ENCODE data around the gene CNDP2. TPM values are rescaled to one million over a fixed set of nuclear protein-coding genes. Genes with fewer than 3 reads are reported as not detected.

CNDP2 gene
- total RNA-seq, 2 donors from 2014 or later = 125 to 133 TPM

DNA sequence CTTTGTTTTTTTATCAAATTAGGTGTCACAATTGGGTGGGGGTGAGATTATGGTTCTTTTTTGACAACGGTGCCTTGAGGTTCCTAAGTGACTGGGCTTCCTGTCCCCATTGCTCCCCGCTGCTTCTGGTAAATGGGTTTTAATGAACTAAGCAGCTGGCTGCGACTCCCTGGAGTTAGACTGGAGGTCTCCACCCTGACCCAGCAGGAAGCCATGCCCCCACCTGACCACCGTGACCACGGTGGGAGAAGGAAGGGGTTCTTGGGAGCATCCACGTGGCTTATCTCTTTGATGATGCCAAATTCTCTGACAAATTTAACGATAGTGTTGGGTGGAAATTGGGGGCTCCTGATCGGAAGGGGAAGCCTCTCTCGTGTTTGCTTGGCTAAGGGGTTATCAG lies 12.2 kb downstream of the CNDP2 start:
- H3K36me3 Mint-ChIP-seq = peaks cover 16 to 29% of the 10 kb centered on the region in 2 donors
- H3K9me3 Mint-ChIP-seq = no peaks in the 10 kb centered on the region
- no peak for ATAC-seq
- no peak for DNase-seq (ENCODE audit: low spot score in 2 of 2)
- H3K27ac Mint-ChIP-seq = peak overlapping the region; percentile 34 to 65

DNA sequence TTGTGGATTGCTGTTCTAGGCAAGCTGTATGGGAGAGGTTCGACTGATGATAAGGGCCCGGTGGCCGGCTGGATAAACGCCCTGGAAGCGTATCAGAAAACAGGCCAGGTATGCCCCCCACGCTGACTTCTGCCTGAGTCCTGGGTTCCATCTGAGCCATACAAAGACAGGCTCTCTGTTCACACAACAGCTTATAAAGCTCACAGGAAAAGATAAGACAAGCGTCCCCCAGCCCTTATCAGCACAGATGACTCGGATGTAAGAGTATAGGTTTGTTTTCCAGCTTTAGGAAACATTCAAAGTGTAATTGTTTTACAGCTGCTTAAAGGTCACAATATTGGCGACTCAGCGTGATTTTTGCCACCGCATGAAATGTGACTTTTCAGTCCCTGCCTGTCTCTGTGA lies 12.7 kb downstream of the CNDP2 start:
- Mint-ChIP-seq H3K27ac (peak overlapping the region; percentile 29 to 34), H3K36me3 (peaks cover 16 to 27% of the 10 kb centered on the region in 2 donors), H3K9me3 (no peaks in the 10 kb centered on the region)
- peak in 1 of 2 donors; percentile 23 for DNase-seq (ENCODE audit: low spot score in 2 of 2)
- ATAC-seq = no peak

DNA sequence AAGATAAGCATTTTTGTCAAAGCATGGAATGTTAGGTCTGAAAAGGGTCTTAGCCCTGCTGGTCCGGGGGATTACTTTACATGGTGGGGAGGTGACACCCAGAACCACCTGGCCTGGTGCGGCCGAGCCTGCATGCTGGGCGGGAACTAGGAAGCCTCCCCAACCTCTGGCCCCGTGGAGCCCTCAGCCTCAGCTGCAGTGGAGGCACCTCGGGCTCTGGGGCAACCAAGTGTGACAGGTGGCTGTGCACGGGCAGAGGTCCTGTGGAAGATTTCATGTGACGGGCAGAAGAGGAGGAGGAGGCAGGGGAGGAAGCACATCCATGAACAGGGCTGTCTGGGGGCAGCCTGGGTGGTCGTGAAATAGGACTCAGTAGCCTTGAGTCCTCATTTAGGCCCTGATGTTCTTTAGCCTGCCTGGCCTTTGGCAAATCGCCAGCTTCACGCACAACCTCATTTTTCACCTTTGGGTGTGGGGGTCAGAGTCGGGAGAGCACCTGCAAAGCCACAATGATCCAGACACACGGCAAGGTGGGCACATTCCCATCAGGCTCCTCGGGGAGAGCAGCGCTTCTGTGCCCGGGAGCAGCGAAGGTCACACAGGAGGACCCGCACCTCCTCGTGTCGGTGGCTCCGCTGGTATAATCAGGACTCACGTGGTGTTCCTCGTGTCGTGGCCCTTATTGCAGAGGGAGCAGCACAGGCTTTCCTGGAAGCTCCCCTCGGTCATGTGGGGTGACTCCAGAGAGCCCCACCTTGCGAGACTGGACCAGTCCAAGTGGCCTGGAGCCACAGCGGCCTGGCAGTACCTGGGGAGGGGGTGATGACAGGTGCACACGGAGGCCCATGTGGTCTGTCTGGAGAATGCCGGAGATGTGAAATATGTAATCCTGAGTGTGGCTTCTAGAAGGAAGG lies 13.9 kb downstream of the CNDP2 start:
- Mint-ChIP-seq H3K9me3 (no peaks in the 10 kb centered on the region), H3K36me3 (peaks cover 16 to 27% of the 10 kb centered on the region in 2 donors), H3K27ac (no peak overlapping the region)
- DNase-seq (ENCODE audit: low spot score in 2 of 2) (peak in 1 of 2 donors; percentile 35), ATAC-seq (no peak)

DNA sequence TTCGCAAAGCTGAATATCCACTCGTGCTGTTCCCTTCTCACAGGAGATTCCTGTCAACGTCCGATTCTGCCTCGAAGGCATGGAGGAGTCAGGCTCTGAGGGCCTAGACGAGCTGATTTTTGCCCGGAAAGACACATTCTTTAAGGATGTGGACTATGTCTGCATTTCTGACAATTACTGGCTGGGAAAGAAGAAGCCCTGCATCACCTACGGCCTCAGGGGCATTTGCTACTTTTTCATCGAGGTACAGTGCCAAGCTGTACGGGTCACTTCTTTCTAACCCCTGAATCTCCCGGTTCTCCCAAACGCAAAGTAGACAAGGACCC lies 14.6 kb downstream of the CNDP2 start:
- ATAC-seq (no peak), DNase-seq (ENCODE audit: low spot score in 2 of 2) (peak in 1 of 2 donors; percentile 9)
- Mint-ChIP-seq H3K36me3 (peaks cover 16 to 27% of the 10 kb centered on the region in 2 donors), H3K27ac (no peak overlapping the region), H3K9me3 (no peaks in the 10 kb centered on the region)

DNA sequence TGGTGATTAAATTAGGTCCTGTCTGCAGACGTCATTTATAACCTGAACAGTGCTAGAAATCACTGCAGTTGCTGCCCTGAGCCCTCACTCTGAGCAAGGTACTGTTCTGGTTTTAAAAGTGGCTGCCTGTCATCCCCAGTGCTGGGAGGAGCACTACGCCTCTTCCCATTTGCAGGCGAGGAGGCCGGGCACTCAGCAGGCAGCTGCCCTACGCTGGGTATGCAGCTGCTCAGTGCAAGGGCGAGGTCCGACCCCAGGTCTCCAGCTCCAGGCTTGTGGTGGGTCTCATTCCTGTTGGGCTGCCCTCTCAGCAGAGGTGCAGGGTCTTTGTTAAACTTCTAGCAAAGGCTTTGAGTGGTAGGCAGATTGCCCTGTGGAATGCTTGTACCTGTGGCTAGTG lies 15.7 kb downstream of the CNDP2 start:
- ATAC-seq (no peak), DNase-seq (ENCODE audit: low spot score in 2 of 2) (no peak)
- no peaks in the 10 kb centered on the region for H3K9me3 Mint-ChIP-seq
- peaks cover 11 to 22% of the 10 kb centered on the region in 2 donors for H3K36me3 Mint-ChIP-seq
- no peak overlapping the region for H3K27ac Mint-ChIP-seq

DNA sequence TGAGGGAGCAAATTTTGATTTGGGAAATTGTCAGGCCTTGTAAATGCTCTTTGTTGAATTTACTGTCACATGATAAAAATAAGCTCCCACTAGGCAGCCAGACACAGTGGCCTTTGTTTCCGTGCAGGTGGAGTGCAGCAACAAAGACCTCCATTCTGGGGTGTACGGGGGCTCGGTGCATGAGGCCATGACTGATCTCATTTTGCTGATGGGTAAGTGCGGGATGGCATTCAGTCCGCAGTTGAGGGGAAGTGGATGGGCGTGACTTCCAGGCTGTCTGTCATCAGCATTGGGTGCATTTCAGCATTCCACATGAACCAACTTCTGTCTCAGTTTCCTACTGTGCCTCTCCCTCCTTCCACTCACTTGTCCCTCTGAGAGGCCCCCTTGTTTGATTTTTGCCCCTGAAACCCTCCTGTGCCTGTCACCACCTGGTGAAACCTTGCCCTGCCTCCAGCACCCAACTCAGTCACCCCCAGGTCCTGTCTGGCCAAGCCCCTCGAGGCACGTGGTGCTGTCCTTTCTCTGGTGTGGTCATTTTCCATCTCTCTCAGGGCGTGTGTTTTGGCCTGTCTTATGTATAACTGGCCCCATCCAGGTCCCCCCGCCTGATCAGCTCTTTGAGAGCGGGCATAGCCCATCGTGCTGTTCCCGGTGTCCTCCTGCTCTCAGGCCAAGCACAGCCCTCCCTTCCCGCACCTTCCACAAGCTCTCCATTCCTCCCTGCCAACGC lies 16.3 kb downstream of the CNDP2 start:
- H3K36me3 Mint-ChIP-seq = peaks cover 8 to 20% of the 10 kb centered on the region in 2 donors
- ATAC-seq (no peak), DNase-seq (ENCODE audit: low spot score in 2 of 2) (no peak)
- H3K9me3 Mint-ChIP-seq = no peaks in the 10 kb centered on the region
- H3K27ac Mint-ChIP-seq = no peak overlapping the region

DNA sequence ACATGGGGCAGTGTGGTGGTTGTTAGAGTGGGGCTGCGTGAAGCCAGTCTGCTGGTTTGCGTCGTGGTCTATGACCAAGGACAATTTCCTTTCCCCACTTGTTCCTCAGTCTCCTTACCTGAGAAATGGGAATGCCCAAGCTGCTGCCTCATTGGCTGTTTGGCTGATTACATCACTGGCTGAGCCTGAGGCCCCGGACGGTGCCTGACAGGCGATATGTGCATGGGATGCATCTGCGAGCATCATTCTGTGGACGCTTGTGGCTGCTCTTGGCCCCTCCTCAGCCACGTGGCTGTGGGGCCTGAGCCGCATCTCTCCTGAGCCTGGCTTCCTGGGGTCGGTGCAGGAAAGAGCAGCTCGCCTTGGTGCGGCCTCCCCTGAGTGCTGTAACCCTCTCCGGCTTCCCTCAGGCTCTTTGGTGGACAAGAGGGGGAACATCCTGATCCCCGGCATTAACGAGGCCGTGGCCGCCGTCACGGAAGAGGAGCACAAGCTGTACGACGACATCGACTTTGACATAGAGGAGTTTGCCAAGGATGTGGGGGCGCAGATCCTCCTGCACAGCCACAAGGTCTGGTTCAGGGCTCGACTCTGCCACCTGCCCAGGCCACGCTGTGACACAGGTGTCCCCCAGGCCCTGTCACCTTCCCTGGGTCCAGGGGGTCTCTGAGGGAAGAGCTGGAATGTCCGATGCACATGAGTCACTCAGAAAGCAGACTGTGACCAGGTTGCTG lies 17.2 kb downstream of the CNDP2 start:
- H3K9me3 Mint-ChIP-seq = no peaks in the 10 kb centered on the region
- DNase-seq (ENCODE audit: low spot score in 2 of 2) = no peak
- peaks cover 8 to 21% of the 10 kb centered on the region in 2 donors for H3K36me3 Mint-ChIP-seq
- no peak overlapping the region for H3K27ac Mint-ChIP-seq
- ATAC-seq = no peak

DNA sequence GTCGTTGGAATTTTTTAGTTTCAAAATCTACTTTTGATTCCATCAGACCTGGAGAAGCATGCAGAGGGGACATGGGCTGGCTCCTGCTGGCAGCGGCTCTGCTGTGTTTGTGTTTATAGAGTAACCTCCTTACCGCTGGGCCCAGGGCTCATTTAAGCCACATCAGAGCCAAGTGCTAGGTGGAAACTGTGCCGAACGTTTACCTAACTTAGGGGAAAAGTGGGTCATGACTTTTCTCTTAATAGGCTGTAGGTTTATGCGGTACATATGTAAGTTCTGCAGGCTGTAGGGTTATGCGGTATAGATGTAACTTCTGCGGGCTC lies 17.7 kb downstream of the CNDP2 start:
- H3K27ac Mint-ChIP-seq = no peak overlapping the region
- no peaks in the 10 kb centered on the region for H3K9me3 Mint-ChIP-seq
- DNase-seq (ENCODE audit: low spot score in 2 of 2) = no peak
- H3K36me3 Mint-ChIP-seq = peaks cover 12 to 21% of the 10 kb centered on the region in 2 donors
- no peak for ATAC-seq

DNA sequence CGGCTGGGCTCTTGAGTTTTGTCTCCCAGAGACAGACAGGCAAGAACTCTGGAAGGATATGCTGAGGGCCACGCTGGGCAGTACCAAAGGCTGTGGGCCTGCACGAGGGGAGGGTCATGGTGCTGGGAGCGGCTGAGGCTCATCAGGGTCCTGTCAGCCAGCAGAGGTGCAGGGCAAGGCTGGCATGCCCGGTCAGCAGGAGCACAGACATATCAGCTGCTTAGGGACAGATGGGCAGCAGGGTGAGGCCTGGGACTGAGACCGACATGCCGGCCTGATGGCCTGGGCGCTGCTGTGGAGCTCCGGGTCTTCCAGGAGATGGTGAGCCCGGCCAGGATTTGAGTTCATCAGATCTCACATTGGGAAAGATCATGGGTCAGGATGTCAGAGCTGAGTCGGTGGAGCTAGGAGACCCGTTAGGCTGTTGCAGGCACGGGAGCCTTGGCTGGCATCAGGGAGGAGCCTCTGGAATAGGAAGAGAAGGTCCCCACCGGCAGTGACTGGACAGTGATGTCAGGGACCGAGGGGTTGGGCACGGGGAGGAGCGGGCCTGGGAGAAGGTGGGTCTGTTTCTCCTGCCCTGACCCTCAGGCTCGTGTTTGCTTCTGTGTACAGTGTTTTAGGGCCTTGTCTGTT lies 18.8 kb downstream of the CNDP2 start:
- DNase-seq (ENCODE audit: low spot score in 2 of 2) (no peak), ATAC-seq (no peak)
- peaks cover 18 to 30% of the 10 kb centered on the region in 2 donors for H3K36me3 Mint-ChIP-seq

DNA sequence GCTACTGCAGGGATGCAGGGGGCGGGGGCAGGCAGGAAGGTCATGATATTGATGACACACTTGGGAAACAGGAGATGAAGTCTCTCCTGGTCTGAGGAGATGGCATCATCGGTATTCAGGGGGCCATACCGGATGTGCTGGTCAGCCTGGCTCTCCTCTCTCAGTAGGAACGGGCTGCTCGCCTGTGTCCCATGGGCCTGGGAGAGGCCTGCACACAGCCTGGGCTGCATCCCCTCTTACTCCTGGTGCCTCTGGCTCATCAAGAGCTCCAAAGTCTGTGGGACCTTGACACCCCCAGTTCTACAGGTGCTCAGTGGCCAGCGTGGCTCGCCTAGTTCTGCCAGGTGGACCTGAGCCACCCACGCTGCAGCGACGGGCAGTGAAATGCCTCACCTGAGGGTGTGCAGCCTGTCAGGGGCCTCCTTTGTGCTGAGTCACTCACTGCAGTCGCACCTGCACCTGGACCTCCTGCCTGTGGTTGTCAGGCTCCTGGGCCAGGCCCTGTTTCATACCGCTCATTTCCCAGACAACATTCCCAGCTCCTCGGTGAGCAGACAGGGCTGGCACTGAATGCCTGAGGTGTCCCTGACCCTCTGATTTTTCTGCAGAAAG lies 19.6 kb downstream of the CNDP2 start:
- no peak for ATAC-seq
- H3K9me3 Mint-ChIP-seq = no peaks in the 10 kb centered on the region
- no peak overlapping the region for H3K27ac Mint-ChIP-seq
- peaks cover 25 to 38% of the 10 kb centered on the region in 2 donors for H3K36me3 Mint-ChIP-seq
- DNase-seq (ENCODE audit: low spot score in 2 of 2) = no peak

More for the DNA sequence above, 18.8 kb downstream of the CNDP2 start:
- H3K9me3 Mint-ChIP-seq = no peaks in the 10 kb centered on the region
- H3K27ac Mint-ChIP-seq = peak overlapping the region in 1 of 2 donors; percentile 65

DNA sequence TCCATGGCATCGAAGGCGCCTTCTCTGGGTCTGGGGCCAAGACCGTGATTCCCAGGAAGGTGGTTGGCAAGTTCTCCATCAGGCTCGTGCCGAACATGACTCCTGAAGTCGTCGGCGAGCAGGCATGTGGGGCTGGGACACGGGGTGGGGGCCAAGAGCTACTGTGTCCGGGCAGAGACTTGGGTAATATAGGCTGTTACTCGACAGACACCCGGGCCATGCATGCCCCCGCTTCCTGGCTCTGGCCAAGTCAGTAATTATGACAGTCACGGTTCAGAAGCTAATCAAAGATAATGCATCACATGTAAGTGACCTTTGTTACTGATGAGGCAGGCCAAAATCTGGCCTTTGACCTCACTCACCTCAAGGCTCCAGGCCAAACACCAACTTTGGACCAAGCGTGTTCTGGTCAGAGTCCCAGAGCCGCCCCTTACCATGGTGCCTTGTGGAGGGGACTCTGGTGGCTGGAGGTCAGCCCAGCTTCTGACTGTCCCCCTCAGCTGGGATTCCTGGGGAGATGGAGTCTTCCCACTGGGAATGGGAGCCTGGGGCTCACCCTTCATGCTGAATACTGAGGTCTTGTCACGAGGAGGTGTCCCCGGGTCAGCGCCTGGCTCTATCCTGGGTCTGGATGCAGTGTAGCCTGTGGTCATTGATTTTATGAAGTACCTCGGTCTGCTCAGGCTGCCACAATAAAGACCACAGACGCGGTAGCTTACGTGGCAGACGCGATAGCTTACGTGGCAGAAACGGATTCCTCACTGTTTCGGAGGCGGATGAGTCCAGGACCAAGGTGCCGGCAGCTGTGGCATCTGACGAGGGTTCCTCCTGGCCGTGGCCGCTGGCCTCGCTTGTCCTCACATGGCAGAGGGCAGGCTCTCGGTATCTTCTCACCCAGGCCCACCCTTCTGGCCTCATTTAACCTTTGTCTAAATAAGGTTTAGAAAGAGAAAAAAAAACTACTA lies 20.4 kb downstream of the CNDP2 start:
- Mint-ChIP-seq H3K27ac (no peak overlapping the region), H3K9me3 (no peaks in the 10 kb centered on the region), H3K36me3 (peaks cover 33 to 46% of the 10 kb centered on the region in 2 donors)
- no peak for DNase-seq (ENCODE audit: low spot score in 2 of 2)
- no peak for ATAC-seq

DNA sequence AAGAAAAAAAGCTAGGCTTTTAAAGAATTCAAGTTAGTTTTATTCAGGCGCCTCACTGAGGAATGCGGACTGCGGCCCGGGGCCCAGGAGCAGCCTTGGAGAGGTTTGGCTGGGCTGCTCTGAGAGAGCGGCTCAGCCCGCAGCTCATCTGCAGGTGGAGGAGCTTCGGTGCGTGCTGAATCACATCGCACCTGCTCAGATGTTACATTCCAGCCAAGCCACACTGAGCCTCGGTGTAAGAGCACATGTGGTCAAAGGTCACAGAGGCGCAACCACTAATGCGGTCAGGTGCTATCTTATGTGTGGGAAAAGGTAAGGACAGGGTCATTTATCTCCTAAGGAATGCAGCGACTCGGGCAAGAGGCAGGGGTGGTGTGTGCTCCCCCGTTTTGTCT lies 21.1 kb downstream of the CNDP2 start:
- H3K27ac Mint-ChIP-seq = no peak overlapping the region
- ATAC-seq = no peak
- peaks cover 35 to 48% of the 10 kb centered on the region in 2 donors for H3K36me3 Mint-ChIP-seq
- no peak for DNase-seq (ENCODE audit: low spot score in 2 of 2)
- no peaks in the 10 kb centered on the region for H3K9me3 Mint-ChIP-seq

DNA sequence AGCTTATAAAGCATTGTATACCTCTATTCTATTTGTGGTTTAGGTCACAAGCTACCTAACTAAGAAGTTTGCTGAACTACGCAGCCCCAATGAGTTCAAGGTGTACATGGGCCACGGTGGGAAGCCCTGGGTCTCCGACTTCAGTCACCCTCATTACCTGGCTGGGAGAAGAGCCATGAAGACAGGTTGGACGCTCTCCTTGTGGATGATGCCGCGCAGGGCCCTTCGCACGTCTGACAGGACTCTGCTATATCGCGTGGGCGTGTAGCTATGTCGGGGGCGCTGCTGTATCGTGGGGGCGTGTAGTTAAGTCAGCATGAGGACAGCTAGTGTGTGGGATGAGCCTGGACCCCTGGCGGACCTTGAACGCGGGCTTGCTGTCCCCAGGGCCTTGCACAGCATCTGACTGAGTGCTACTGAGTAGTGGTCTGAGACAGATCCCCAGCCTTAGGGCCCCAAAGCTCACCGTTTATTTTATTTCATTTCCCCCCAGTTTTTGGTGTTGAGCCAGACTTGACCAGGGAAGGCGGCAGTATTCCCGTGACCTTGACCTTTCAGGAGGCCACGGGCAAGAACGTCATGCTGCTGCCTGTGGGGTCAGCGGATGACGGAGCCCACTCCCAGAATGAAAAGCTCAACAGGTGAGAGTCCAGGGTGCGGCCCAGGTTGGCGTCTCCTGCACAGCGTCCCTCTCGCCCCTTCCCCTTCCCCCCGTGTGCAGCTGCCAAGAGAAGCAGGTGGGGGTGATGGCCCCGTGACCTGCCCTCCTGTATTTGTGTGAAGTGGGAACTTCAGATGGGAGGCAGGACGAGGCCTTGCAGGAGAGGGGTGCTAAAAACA lies 22.5 kb downstream of the CNDP2 start:
- H3K27ac Mint-ChIP-seq = peak overlapping the region in 1 of 2 donors; percentile 59
- no peaks in the 10 kb centered on the region for H3K9me3 Mint-ChIP-seq
- H3K36me3 Mint-ChIP-seq = peaks cover 35 to 37% of the 10 kb centered on the region in 2 donors
- DNase-seq (ENCODE audit: low spot score in 2 of 2) (no peak), ATAC-seq (no peak)

DNA sequence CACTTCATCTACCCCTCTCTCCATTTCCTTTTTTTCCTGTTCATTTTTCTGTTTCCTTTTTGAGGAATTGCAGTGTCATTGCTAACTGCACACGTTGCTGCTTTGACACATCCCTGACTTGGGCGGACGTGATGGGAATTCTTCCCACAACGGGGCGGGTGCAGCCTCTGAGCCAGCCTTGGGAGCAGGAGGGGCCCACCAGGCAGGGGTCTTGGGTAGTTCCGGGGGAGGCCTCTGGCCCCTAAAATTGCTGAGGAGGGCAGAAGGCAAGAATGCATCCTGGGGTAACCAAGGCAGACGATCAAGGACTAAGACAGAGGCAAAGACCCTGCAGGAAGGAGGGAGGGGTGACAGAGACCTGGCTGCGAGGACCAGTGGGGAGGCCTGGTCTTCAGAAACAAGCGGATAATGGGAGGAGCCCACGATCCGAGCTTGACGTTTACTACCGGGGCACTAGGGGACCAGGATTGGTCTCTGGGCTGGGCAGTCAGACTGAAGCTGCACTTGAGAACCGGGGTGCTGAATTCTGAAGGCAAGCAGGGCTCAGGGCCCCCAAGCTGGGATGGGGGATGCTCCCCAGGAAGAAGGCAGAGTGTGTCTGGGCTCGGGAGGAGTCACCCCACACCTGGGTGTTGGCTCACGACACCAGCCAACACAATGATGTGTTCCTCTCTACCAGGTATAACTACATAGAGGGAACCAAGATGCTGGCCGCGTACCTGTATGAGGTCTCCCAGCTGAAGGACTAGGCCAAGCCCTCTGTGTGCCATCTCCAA lies 23.3 kb downstream of the CNDP2 start:
- Mint-ChIP-seq H3K27ac (peak overlapping the region in 1 of 2 donors; percentile 59), H3K36me3 (peaks cover 35 to 37% of the 10 kb centered on the region in 2 donors), H3K9me3 (no peaks in the 10 kb centered on the region)
- DNase-seq (ENCODE audit: low spot score in 2 of 2) = no peak
- ATAC-seq = no peak
